Heart left ventricle (tissue), 16 donors: Measurements from ENCODE around the gene RIIAD1. TPM values are rescaled to one million over a fixed set of nuclear protein-coding genes. Genes with fewer than 3 reads are reported as not detected.
"Not testable (repeated sequence)": the region's sequence is repeated elsewhere in the genome, so short reads cannot be mapped to it uniquely, and the experiment has no call there.

Experiments
- ATAC-seq, 4 donors: fragments of 200-7000 bp; cut with Tn5 transposase; one replicate each; pipeline ENCODE4 v1.9.1; 2020 to 2022; ENCODE audit warnings: moderate library complexity in 4 of 4, mild to moderate bottlenecking in 3 of 4, moderate number of reproducible peaks in 1 of 4
- DNase-seq, 5 donors: peaks; one replicate each; pipeline ENCODE4 v3.0.0-alpha.2; 2020
- H3K27ac ChIP-seq, 12 donors: fragments of 200-600 bp; sonication (generic) in 4 of 12; one replicate each; pipeline versions ENCODE4 v1.5.0 to v1.8.0; 2016 to 2022; ENCODE audit warnings: mild to moderate bottlenecking in 2 of 12
- H3K27me3 ChIP-seq, 9 donors: fragments of 200-600 bp; sonication (generic) in 2 of 9; one replicate each; pipeline versions ENCODE4 v1.5.1 to v1.8.0; 2016 to 2022; ENCODE audit warnings: mild to moderate bottlenecking in 3 of 9
- H3K36me3 ChIP-seq, 9 donors: fragments of 200-600 bp; sonication (generic) in 2 of 9; one replicate each; pipeline versions ENCODE4 v1.5.0 to v1.8.0; 2018 to 2022; ENCODE audit warnings: mild to moderate bottlenecking in 2 of 9
- H3K4me1 ChIP-seq, 12 donors: fragments of 200-600 bp; sonication (generic) in 4 of 12; one replicate each; pipeline versions ENCODE4 v1.5.0 to v1.8.0; 2016 to 2022; ENCODE audit warnings: mild to moderate bottlenecking in 3 of 12
- H3K4me3 ChIP-seq, 12 donors: fragments of 200-600 bp; sonication (generic) in 4 of 12; one replicate each; pipeline versions ENCODE4 v1.5.0 to v1.8.0; 2017 to 2022; ENCODE audit warnings: mild to moderate bottlenecking in 9 of 12, moderate library complexity in 4 of 12
- H3K9me3 ChIP-seq, 12 donors: fragments of 200-600 bp; sonication (generic) in 4 of 12; one replicate each; pipeline versions ENCODE4 v1.5.0 to v1.8.0; 2016 to 2022; ENCODE audit warnings: mild to moderate bottlenecking in 1 of 12
- POLR2A ChIP-seq, 2 donors: fragments of 450-650 bp; IDR thresholded peaks; one replicate each; pipeline ENCODE4 v1.6.1; 2017; ENCODE audit warnings: antibody characterized with exemption in 2 of 2, mild to moderate bottlenecking in 2 of 2, moderate library complexity in 2 of 2
- WGBS, 4 donors: extraction: QIAGEN DNeasy Blood & Tissue Kit in 2 of 4; methylation state at CpG; one replicate each; pipeline versions ENCODE4 v1.1.5 to v1.1.7; 2013 to 2018; 5-methylcytosine and 5-hydroxymethylcytosine counted together
- intact Hi-C, 10 donors: fragments of 100-400 bp; cut with DNase I; formaldehyde crosslinking; loops; one replicate each; pipeline versions ENCODE4 v1.11.1 to v1.14.2; 2022
- polyA plus RNA-seq, 2 donors: library from polyadenylated mRNA; stranded (reverse); fragments of 200-250 nt; gene quantifications; one replicate each; pipeline ENCODE4 v1.2.3, GENCODE V29; 2013
- total RNA-seq, 9 donors: library from RNA; depleted of rRNA in 2 of 9; stranded (reverse); fragments of >200 nt in 2 of 9; fragmentation: NEBNext Ultra II Directional in 3 of 9; extraction: Animal tissue kit (Norgen Biotek cat#: 25700) in 3 of 9; gene quantifications; one replicate each; pipeline versions ENCODE4 v1.1.0 to v1.2.4, GENCODE V29; 2016 to 2023
- TF ChIP-seq, protein P1 (sequence below), 12 donors: fragments of 200-600 bp; sonication (generic) in 4 of 12; IDR thresholded peaks; one replicate each; pipeline versions ENCODE4 v1.5.0 to v1.8.0; 2018 to 2022; ENCODE audit warnings: antibody characterized with exemption in 12 of 12, mild to moderate bottlenecking in 5 of 12
- donor health status: ischemic (EF 13 %, LVEDD 7.1; RV severe dilation, severe dysfunction).
- donor health status: healthy with polysubstance abuse.
- donor health status: DM: no; HTN: yes; CAD: no.
- donor health status: DM: no; HTN: no; CAD: no.
- donor health status: ischemic (EF 25% LVEDD 6.9; RV normal size, moderate dysfunction).
- donor health status: ischemic (EF 25% LVEDD 5.7; RV mildly dilated, moderate dysfunction).
- donor health status: healthy.
- donor health status: DM: yes; HTN: yes; CAD: no.
- donor health status: ischemic (EF 35%, LVEDD 5.7; RV mildly dilated, moderate dysfunction).
- donor health status: nonischemic (EF 11% LVEDD 7.7; RV severe dilation, severe dysfunction).
- donor health status: DM: yes; HTN: yes; CAD: no.
- donor health status: PGD.
- donor health status: ischemic (EF 29% LVEDD 5.4; RV normal size, mild dysfunction).
- donor health status: nonischemic (EF 23%, LVEDD 6.1; RV moderate dilation, normal function).

RIIAD1 gene
- total and polyA plus RNA-seq, 11 donors = 2.3 to 20.8 (median 6.8) TPM; not detected in 2

DNA sequence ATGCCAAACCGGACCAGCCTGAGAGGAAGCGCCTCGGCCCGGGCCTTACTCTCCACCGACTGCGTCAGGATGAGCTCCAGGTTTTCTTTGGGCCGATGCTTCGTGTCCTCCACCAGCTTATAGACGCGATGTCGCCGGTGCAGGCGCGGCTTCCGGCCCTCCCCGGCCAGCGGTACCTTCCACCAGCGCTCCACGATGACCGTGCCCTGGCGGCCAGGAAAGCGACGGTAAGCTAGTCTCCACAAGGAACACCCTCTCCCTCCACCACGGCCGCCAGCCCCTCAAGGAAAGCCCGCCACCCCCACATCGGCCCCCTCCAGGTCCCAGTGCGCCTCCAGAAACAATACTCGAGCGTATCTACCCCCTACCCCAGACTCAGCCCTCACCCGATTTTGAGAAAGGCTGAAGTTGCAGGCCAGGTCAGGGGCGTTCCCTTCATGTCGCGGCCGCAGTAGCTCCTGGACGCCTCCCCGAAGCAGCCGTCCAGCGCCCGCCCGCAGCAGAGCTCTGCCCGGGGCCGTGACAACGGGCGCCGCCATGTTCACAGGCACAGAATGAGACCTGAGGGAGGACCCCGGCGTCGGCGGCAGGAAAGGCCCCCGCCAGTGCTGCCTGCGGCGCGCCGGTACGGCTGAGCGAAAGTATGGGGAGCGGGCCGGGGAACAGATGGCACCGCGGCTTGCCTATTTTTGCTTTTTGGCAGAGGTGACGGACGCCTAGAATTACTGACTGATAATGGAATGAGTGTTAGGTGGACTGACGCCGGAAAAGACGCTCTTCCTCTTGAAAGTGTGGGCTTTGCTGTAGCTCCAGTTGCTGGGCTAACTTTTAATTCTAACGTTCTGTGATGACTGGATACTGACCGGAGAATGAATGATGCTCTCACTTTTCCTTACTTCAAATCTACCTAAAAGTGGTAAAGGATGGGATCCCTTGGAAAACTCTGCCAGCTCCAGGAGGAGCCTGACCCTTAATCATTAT lies 41.9 kb downstream of the RIIAD1 start, which contains the start of gene MRPL9:
MRPL9 (minus strand) TSS at position 556 of the 981 bp plus-strand sequence; CDS start at position 539, 17 bp downstream.
- peaks cover 0 to 17% (median 13%) of the 10 kb centered on the region in 12 donors for H3K4me1 ChIP-seq
- WGBS, 4 donors = 0 to 1% (median 1%) methylated on average over 43 to 68 of the region's 68 CpGs
- no peaks in the 10 kb centered on the region for H3K27me3 ChIP-seq
- peak; percentile 97 to 99 (median 99) for ATAC-seq
- peak in 1 of 2 donors; percentile 35 for TF ChIP-seq POLR2A (IDR thresholded peaks at IDR 0.05)
- TF ChIP-seq, protein P1, sequence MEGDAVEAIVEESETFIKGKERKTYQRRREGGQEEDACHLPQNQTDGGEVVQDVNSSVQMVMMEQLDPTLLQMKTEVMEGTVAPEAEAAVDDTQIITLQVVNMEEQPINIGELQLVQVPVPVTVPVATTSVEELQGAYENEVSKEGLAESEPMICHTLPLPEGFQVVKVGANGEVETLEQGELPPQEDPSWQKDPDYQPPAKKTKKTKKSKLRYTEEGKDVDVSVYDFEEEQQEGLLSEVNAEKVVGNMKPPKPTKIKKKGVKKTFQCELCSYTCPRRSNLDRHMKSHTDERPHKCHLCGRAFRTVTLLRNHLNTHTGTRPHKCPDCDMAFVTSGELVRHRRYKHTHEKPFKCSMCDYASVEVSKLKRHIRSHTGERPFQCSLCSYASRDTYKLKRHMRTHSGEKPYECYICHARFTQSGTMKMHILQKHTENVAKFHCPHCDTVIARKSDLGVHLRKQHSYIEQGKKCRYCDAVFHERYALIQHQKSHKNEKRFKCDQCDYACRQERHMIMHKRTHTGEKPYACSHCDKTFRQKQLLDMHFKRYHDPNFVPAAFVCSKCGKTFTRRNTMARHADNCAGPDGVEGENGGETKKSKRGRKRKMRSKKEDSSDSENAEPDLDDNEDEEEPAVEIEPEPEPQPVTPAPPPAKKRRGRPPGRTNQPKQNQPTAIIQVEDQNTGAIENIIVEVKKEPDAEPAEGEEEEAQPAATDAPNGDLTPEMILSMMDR (IDR thresholded peaks at IDR 0.05) = no peak
- peak within 1 kb of the TSS; percentile 41 to 94 (median 88) for H3K27ac ChIP-seq
- no peaks in the 10 kb centered on the region for H3K9me3 ChIP-seq
- peaks cover 0 to 42% (median 38%) of the 10 kb centered on the region in 9 donors for H3K36me3 ChIP-seq
- intact Hi-C loops = loop anchor here in 1 of 10 donors (10.0 kb wide), 1 partner anchor 242 kb away; no protein-coding TSS in a partner anchor
- peak; percentile 81 to 91 (median 86) for DNase-seq
- peak within 1 kb of the TSS; percentile 63 to 96 (median 82) for H3K4me3 ChIP-seq

GRCh38 chr1:151763990-151764389 lies 42.7 kb downstream of the RIIAD1 start:
- no peak for DNase-seq
- Histone ChIP-seq H3K36me3 (peaks cover 0 to 35% (median 30%) of the 10 kb centered on the region in 9 donors), H3K9me3 (no peaks in the 10 kb centered on the region), H3K27me3 (no peaks in the 10 kb centered on the region), H3K4me1 (peaks cover 0 to 17% (median 13%) of the 10 kb centered on the region in 12 donors), H3K27ac (peak overlapping the region; percentile 41 to 94 (median 88)), H3K4me3 (peak overlapping the region; percentile 63 to 96 (median 82))
- 56 to 62% (median 59%) methylated on average over 10 of the region's 10 CpGs for WGBS, 4 donors
- ATAC-seq = no peak
- intact Hi-C loops = loop anchor here in 1 of 10 donors (10.0 kb wide), 1 partner anchor 241 kb away; no protein-coding TSS in a partner anchor
- TF ChIP-seq POLR2A (IDR thresholded peaks at IDR 0.05) = no peak
- TF ChIP-seq, protein P1 (IDR thresholded peaks at IDR 0.05) = no peak

DNA sequence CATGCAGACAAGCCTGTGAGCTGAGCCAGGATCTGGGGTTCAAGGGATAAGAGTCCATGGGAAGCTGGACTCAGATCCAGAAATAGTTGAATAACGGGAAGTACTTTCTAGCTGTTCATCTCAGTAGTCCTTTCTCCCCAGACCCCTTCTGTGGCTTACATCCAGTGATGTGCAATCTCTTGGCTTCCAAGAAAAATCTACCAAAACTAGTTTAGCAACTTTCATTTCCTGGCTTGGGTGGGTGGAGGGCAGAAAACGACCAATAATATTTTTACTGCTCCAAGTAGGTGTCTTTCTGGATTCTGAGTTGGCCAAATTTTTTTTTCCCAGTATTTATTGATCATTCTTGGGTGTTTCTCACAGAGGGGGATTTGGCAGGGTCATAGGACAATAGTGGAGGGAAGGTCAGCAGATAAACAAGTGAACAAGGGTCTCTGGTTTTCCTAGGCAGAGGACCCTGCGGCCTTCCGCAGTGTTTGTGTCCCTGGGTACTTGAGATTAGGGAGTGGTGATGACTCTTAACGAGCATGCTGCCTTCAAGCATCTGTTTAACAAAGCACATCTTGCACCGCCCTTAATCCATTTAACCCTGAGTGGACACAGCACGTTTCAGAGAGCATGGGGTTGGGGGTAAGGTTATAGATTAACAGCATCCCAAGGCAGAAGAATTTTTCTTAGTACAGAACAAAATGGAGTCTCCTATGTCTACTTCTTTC lies 47.2 kb downstream of the RIIAD1 start:
- 68 to 79% (median 71%) methylated on average over 2 to 5 of the region's 7 CpGs for WGBS, 4 donors
- intact Hi-C loops = loop anchor here in 1 of 10 donors (10.0 kb wide), 1 partner anchor 236 kb away; no protein-coding TSS in a partner anchor
- peaks cover 0 to 10% (median 8%) of the 10 kb centered on the region in 12 donors for H3K4me1 ChIP-seq
- H3K4me3 ChIP-seq, DNase-seq, H3K27ac ChIP-seq, ATAC-seq, H3K36me3 ChIP-seq, H3K9me3 ChIP-seq, H3K27me3 ChIP-seq: not testable (repeated sequence)

DNA sequence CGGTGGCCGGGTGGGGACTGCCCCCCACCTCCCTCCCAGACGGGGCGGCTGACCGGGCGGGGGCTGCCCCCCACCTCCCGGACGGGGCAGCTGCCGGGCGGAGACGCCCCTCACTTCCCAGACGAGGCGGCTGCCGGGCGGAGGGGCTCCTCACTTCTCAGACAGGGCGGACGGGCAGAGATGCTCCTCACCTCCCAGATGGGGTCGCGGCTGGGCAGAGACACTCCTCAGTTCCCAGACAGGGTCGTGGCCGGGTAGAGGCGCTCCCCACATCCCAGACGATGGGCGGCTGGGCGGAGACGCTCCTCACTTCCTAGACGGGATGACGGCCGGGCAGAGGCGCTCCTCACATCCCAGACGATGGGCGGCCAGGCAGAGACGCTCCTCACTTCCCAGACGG lies 47.9 kb downstream of the RIIAD1 start:
- H3K27ac ChIP-seq, H3K4me1 ChIP-seq, H3K9me3 ChIP-seq, H3K27me3 ChIP-seq, H3K4me3 ChIP-seq, DNase-seq, ATAC-seq: not testable (repeated sequence)
- 83 to 95% (median 90%) methylated on average over 8 to 34 of the region's 34 CpGs for WGBS, 4 donors
- intact Hi-C loops = loop anchor here in 1 of 10 donors (10.0 kb wide), 1 partner anchor 236 kb away; no protein-coding TSS in a partner anchor
- H3K36me3 ChIP-seq = peaks cover 0 to 15% (median 8%) of the 10 kb centered on the region in 9 donors
